DND-41 (cell line): ENCODE data around the gene NKAIN2.
"Not testable (repeated sequence)": the region's sequence is repeated elsewhere in the genome, so short reads cannot be mapped to it uniquely, and the experiment has no call there.

Experiments used
- ATAC-seq: fragments of 200-7000 bp; cut with Tn5 transposase; 3 replicates; pipeline ENCODE4 v1.9.1; 2021; ENCODE audit warnings: low read depth; ENCODE audit not compliant: insufficient read depth
- DNase-seq: peaks from one replicate; pipeline ENCODE4 v3.0.0-alpha.2; 2020
- H2AFZ ChIP-seq: 2 replicates; pipeline ENCODE4 v1.6.0; 2012; ENCODE audit warnings: low read depth, low read length
- H3K27ac ChIP-seq: 2 replicates; pipeline ENCODE4 v1.5.1; 2012; ENCODE audit warnings: low read length, inconsistent platforms
- H3K27me3 ChIP-seq: fragments of 200-600 bp; sonication (generic); 2 replicates; pipeline ENCODE4 v1.6.0; 2012; ENCODE audit warnings: low read length, mild to moderate bottlenecking, inconsistent platforms; ENCODE audit not compliant: insufficient read depth, poor library complexity
- H3K36me3 ChIP-seq: 2 replicates; pipeline ENCODE4 v1.5.1; 2012; ENCODE audit warnings: low read length, inconsistent platforms; ENCODE audit not compliant: insufficient read depth
- H3K4me1 ChIP-seq: 2 replicates; pipeline ENCODE4 v1.5.1; 2012; ENCODE audit warnings: mild to moderate bottlenecking, low read length; ENCODE audit not compliant: insufficient read depth
- H3K4me2 ChIP-seq: 2 replicates; pipeline ENCODE4 v1.6.0; 2012; ENCODE audit warnings: mild to moderate bottlenecking, moderate library complexity, low read length, inconsistent platforms; ENCODE audit not compliant: insufficient read depth
- H3K4me3 ChIP-seq, 2 experiments: fragments of 200-600 bp in 1 of 2; shearing (Covaris generic) in 1 of 2; 2 replicates each; pipeline ENCODE4 v1.5.1; 2012 to 2016; ENCODE audit warnings: inconsistent platforms in 2 of 2, low read length in 2 of 2, mild to moderate bottlenecking in 2 of 2, low read depth in 1 of 2, moderate library complexity in 1 of 2
- H3K79me2 ChIP-seq: 2 replicates; pipeline ENCODE4 v1.6.0; 2012; ENCODE audit warnings: low read length, inconsistent platforms; ENCODE audit not compliant: insufficient read depth
- H3K9ac ChIP-seq: 2 replicates; pipeline ENCODE4 v1.6.0; 2012; ENCODE audit warnings: low read depth, mild to moderate bottlenecking, inconsistent platforms, low read length, moderate library complexity
- H3K9me3 ChIP-seq: 2 replicates; pipeline ENCODE4 v1.5.1; 2012; ENCODE audit warnings: low read length, moderate library complexity, mild to moderate bottlenecking, inconsistent platforms; ENCODE audit not compliant: insufficient read depth, severe bottlenecking
- H4K20me1 ChIP-seq: 2 replicates; pipeline ENCODE4 v1.6.0; 2012; ENCODE audit warnings: low read length; ENCODE audit not compliant: insufficient read depth
- EZH2 ChIP-seq: IDR thresholded peaks from 3 replicates; pipeline ENCODE4 v1.6.1; 2012; ENCODE audit warnings: borderline replicate concordance, low read depth, mild to moderate bottlenecking, moderate library complexity, low read length, inconsistent platforms; ENCODE audit not compliant: severe bottlenecking
- TF ChIP-seq, protein P1 (sequence below): IDR thresholded peaks from 2 replicates; pipeline ENCODE4 v1.5.1; 2012; ENCODE audit warnings: borderline replicate concordance, low read length, moderate library complexity, mild to moderate bottlenecking; ENCODE audit not compliant: poor library complexity, severe bottlenecking; ENCODE audit errors: extremely low read depth

The NKAIN2 gene

GRCh38 chr6:124703541-124703940 is 899.9 kb downstream of the NKAIN2 start:
- H3K27ac ChIP-seq = no peak overlapping the region
- H3K4me1 ChIP-seq = no peaks in the 10 kb centered on the region
- no peaks in the 10 kb centered on the region for H3K27me3 ChIP-seq
- no peaks in the 10 kb centered on the region for H4K20me1 ChIP-seq
- ATAC-seq (no peak), DNase-seq (no peak)
- H3K79me2 ChIP-seq = no peaks in the 10 kb centered on the region
- H3K36me3 ChIP-seq = no peaks in the 10 kb centered on the region
- no peak overlapping the region for H3K4me3 ChIP-seq
- no peaks in the 10 kb centered on the region for H3K9me3 ChIP-seq
- no peak overlapping the region for H3K4me2 ChIP-seq
- no peak overlapping the region for H2AFZ ChIP-seq
- TF ChIP-seq, protein P1, sequence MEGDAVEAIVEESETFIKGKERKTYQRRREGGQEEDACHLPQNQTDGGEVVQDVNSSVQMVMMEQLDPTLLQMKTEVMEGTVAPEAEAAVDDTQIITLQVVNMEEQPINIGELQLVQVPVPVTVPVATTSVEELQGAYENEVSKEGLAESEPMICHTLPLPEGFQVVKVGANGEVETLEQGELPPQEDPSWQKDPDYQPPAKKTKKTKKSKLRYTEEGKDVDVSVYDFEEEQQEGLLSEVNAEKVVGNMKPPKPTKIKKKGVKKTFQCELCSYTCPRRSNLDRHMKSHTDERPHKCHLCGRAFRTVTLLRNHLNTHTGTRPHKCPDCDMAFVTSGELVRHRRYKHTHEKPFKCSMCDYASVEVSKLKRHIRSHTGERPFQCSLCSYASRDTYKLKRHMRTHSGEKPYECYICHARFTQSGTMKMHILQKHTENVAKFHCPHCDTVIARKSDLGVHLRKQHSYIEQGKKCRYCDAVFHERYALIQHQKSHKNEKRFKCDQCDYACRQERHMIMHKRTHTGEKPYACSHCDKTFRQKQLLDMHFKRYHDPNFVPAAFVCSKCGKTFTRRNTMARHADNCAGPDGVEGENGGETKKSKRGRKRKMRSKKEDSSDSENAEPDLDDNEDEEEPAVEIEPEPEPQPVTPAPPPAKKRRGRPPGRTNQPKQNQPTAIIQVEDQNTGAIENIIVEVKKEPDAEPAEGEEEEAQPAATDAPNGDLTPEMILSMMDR = no peak
- no peak for TF ChIP-seq EZH2
- H3K9ac ChIP-seq = no peak overlapping the region

GRCh38 chr6:124712532-124712931 is 908.9 kb downstream of the NKAIN2 start:
- not testable (repeated sequence) for H2AFZ ChIP-seq, ATAC-seq, H3K27me3 ChIP-seq, H4K20me1 ChIP-seq, H3K36me3 ChIP-seq, DNase-seq, H3K9ac ChIP-seq, H3K79me2 ChIP-seq, H3K27ac ChIP-seq, H3K9me3 ChIP-seq, H3K4me2 ChIP-seq, H3K4me1 ChIP-seq, H3K4me3 ChIP-seq

- H3K27ac ChIP-seq = no peak overlapping the region
- H2AFZ ChIP-seq = no peak overlapping the region
- no peak for TF ChIP-seq EZH2
- TF ChIP-seq, protein P1 = no peak
- H4K20me1 ChIP-seq = no peaks in the 10 kb centered on the region
- H3K27me3 ChIP-seq = no peaks in the 10 kb centered on the region
- H3K4me3 ChIP-seq = no peak overlapping the region
- H3K9me3 ChIP-seq = no peaks in the 10 kb centered on the region
- ATAC-seq = no peak
- H3K9ac ChIP-seq = no peak overlapping the region
- no peak for DNase-seq
- H3K36me3 ChIP-seq = no peaks in the 10 kb centered on the region
- no peaks in the 10 kb centered on the region for H3K79me2 ChIP-seq
- H3K4me1 ChIP-seq = no peaks in the 10 kb centered on the region
- no peak overlapping the region for H3K4me2 ChIP-seq
Measured at GRCh38 chr6:124714728-124715127, 911.1 kb downstream of the NKAIN2 start.

GRCh38 chr6:124719913-124720312 is 916.2 kb downstream of the NKAIN2 start:
- H3K36me3 ChIP-seq = no peaks in the 10 kb centered on the region
- no peak overlapping the region for H3K27ac ChIP-seq
- DNase-seq = no peak
- no peak for ATAC-seq
- H2AFZ ChIP-seq = no peak overlapping the region
- no peak overlapping the region for H3K9ac ChIP-seq
- H3K4me2 ChIP-seq = no peak overlapping the region
- no peaks in the 10 kb centered on the region for H4K20me1 ChIP-seq
- H3K4me3 ChIP-seq = no peak overlapping the region
- TF ChIP-seq, protein P1 = no peak
- TF ChIP-seq EZH2 = no peak
- no peaks in the 10 kb centered on the region for H3K79me2 ChIP-seq
- no peaks in the 10 kb centered on the region for H3K4me1 ChIP-seq
- H3K9me3 ChIP-seq = no peaks in the 10 kb centered on the region
- H3K27me3 ChIP-seq = no peaks in the 10 kb centered on the region
